PFSK-1 (cell line): Measurements from ENCODE around the gene TMEM39A.

Experiments
- FOXP2 ChIP-seq: optimal IDR thresholded peaks from 2 replicates; pipeline ENCODE3; 2011; ENCODE audit warnings: borderline replicate concordance, control low read depth, inconsistent platforms; ENCODE audit not compliant: insufficient read depth; ENCODE audit errors: extremely low read length, extremely low read depth
- POLR2AphosphoS5 ChIP-seq: IDR thresholded peaks from 2 replicates; pipeline ENCODE4 v1.6.1; 2012; ENCODE audit warnings: low read depth, mild to moderate bottlenecking, control low read depth, low read length, moderate library complexity
- REST ChIP-seq, 2 experiments: IDR thresholded peaks; 2 replicates each; pipeline versions ENCODE4 v1.6.1 to v1.8.0; 2011 to 2012; ENCODE audit warnings: low read depth in 2 of 2, low read length in 2 of 2, control low read depth in 1 of 2, inconsistent platforms in 1 of 2, mild to moderate bottlenecking in 1 of 2, moderate library complexity in 1 of 2; ENCODE audit not compliant: insufficient read depth in 1 of 2
- SIN3A ChIP-seq: IDR thresholded peaks from 2 replicates; pipeline ENCODE4 v1.6.1; 2012; ENCODE audit warnings: mild to moderate bottlenecking, low read length, moderate library complexity, borderline replicate concordance; ENCODE audit not compliant: insufficient read depth
- TAF1 ChIP-seq: IDR thresholded peaks from 2 replicates; pipeline ENCODE4 v1.6.1; 2012; ENCODE audit warnings: low read length, control low read depth, borderline replicate concordance; ENCODE audit not compliant: insufficient read depth

- TF ChIP-seq POLR2AphosphoS5 (no peak), REST (IDR thresholded peaks at IDR 0.05; ENCODE audit: insufficient read depth in 1 of 2, low read depth in 2 of 2, low read length in 2 of 2) (no peak), SIN3A (no peak), TAF1 (no peak), FOXP2 (no peak)
These were observed 34.9 kb downstream of the TMEM39A start for GRCh38 chr3:119428538-119428937.
